Smooth muscle cell (in vitro differentiated cells): ENCODE results near the gene SRSF9. TPM values are rescaled to one million over a fixed set of nuclear protein-coding genes. Genes with fewer than 3 reads are reported as not detected.

Experiments
- DNase-seq: peaks from one replicate; lab custom pipeline; 2025; ENCODE audit not compliant: unreplicated experiment; lab: John Stamatoyannopoulos, UW
- H2AFZ ChIP-seq: fragments of 200-600 bp; sonication (generic); 2 replicates; pipeline ENCODE4 v1.6.0; 2016; ENCODE audit warnings: antibody characterized with exemption, low read depth, mild to moderate bottlenecking
- H3F3A ChIP-seq: fragments of 200-600 bp; sonication (generic); 2 replicates; pipeline ENCODE4 v1.6.0; 2017; ENCODE audit warnings: antibody characterized with exemption, low read depth
- H3K27ac ChIP-seq: fragments of 200-600 bp; sonication (generic); 2 replicates; pipeline ENCODE4 v1.5.1; 2016; ENCODE audit warnings: low read depth, mild to moderate bottlenecking
- H3K27me3 ChIP-seq: fragments of 200-600 bp; sonication (generic); 2 replicates; pipeline ENCODE4 v1.6.1; 2016; ENCODE audit warnings: low read depth, mild to moderate bottlenecking
- H3K36me3 ChIP-seq: fragments of 200-600 bp; sonication (generic); 2 replicates; pipeline ENCODE4 v1.5.1; 2016; ENCODE audit warnings: low read depth
- H3K4me1 ChIP-seq: fragments of 200-600 bp; sonication (generic); 2 replicates; pipeline ENCODE4 v1.5.1; 2016; ENCODE audit warnings: low read depth
- H3K4me2 ChIP-seq: fragments of 200-600 bp; sonication (generic); 2 replicates; pipeline ENCODE4 v1.6.0; 2016; ENCODE audit warnings: mild to moderate bottlenecking
- H3K4me3 ChIP-seq: fragments of 200-600 bp; sonication (generic); 2 replicates; pipeline ENCODE4 v1.5.1; 2016; ENCODE audit warnings: mild to moderate bottlenecking
- H3K79me2 ChIP-seq: fragments of 200-600 bp; sonication (generic); 2 replicates; pipeline ENCODE4 v1.6.0; 2016; ENCODE audit warnings: low read depth, mild to moderate bottlenecking
- H3K9ac ChIP-seq: fragments of 200-600 bp; sonication (generic); 2 replicates; pipeline ENCODE4 v1.6.0; 2016; ENCODE audit warnings: low read depth
- H3K9me3 ChIP-seq: fragments of 200-600 bp; sonication (generic); replicated peaks from 2 replicates; pipeline ENCODE4 v1.5.1; 2016; ENCODE audit warnings: low read depth
- H4K20me1 ChIP-seq: fragments of 200-600 bp; sonication (generic); 2 replicates; pipeline ENCODE4 v1.6.0; 2016; ENCODE audit warnings: low read depth
- WGBS: methylation state at CpG from one replicate; pipeline ENCODE4 v1.1.7; 2016; ENCODE audit warnings: low lambda C conversion rate; 5-methylcytosine and 5-hydroxymethylcytosine counted together
- polyA plus RNA-seq: library from polyadenylated mRNA; unstranded; fragments of >200 nt; fragmentation: Nextera tagmentation; extraction: Ambion mirVana; gene quantifications from 2 replicates; pipeline ENCODE4 v1.2.1, GENCODE V29; 2016
- total RNA-seq: library from RNA; depleted of rRNA; stranded (reverse); fragments of >200 nt; gene quantifications from 2 replicates; pipeline ENCODE4 v1.2.3, GENCODE V29; 2014
- TF ChIP-seq, protein P1 (sequence below): fragments of 200-600 bp; sonication (generic); IDR thresholded peaks from 2 replicates; pipeline ENCODE4 v1.5.1; 2017; ENCODE audit warnings: borderline replicate concordance, mild to moderate bottlenecking, antibody characterized with exemption; ENCODE audit not compliant: insufficient read depth, poor library complexity, severe bottlenecking

Gene SRSF9
- total and polyA plus RNA-seq, 2 experiments from 2014 or later, result 133 to 264 TPM

DNA sequence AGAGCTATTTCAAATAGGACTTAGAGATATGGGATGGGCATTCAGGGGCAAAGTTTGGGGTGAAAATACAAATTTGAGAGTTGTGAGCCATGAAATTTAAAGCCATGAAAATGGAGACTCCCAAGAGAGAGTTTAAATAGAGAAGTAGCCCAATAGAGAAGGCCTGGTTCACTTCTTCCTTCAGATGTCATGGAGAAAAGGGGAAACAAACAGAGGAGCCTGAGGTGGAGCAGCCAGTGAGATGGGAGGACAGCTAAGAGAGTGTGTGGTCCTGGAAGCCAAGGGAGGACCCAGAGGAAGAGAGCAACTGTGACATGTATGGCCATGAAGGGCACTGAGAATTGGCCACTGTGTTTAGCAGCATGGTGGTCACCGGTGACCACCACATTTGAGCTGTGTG, 14.1 kb upstream of the SRSF9 start:
- Histone ChIP-seq H3K27me3 (no peaks in the 10 kb centered on the region), H3F3A (no peaks in the 10 kb centered on the region), H3K9ac (no peak overlapping the region), H3K79me2 (peaks cover 3% of the 10 kb centered on the region), H3K27ac (no peak overlapping the region), H4K20me1 (no peaks in the 10 kb centered on the region), H3K4me1 (no peaks in the 10 kb centered on the region), H3K36me3 (no peaks in the 10 kb centered on the region), H3K4me2 (no peak overlapping the region), H3K9me3 (no peaks in the 10 kb centered on the region), H3K4me3 (no peak overlapping the region), H2AFZ (no peak overlapping the region)
- WGBS, result 100% methylated on average over 1 of the region's 1 CpG
- TF ChIP-seq, protein P1, sequence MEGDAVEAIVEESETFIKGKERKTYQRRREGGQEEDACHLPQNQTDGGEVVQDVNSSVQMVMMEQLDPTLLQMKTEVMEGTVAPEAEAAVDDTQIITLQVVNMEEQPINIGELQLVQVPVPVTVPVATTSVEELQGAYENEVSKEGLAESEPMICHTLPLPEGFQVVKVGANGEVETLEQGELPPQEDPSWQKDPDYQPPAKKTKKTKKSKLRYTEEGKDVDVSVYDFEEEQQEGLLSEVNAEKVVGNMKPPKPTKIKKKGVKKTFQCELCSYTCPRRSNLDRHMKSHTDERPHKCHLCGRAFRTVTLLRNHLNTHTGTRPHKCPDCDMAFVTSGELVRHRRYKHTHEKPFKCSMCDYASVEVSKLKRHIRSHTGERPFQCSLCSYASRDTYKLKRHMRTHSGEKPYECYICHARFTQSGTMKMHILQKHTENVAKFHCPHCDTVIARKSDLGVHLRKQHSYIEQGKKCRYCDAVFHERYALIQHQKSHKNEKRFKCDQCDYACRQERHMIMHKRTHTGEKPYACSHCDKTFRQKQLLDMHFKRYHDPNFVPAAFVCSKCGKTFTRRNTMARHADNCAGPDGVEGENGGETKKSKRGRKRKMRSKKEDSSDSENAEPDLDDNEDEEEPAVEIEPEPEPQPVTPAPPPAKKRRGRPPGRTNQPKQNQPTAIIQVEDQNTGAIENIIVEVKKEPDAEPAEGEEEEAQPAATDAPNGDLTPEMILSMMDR, result no peak
- DNase-seq, result no peak

DNA sequence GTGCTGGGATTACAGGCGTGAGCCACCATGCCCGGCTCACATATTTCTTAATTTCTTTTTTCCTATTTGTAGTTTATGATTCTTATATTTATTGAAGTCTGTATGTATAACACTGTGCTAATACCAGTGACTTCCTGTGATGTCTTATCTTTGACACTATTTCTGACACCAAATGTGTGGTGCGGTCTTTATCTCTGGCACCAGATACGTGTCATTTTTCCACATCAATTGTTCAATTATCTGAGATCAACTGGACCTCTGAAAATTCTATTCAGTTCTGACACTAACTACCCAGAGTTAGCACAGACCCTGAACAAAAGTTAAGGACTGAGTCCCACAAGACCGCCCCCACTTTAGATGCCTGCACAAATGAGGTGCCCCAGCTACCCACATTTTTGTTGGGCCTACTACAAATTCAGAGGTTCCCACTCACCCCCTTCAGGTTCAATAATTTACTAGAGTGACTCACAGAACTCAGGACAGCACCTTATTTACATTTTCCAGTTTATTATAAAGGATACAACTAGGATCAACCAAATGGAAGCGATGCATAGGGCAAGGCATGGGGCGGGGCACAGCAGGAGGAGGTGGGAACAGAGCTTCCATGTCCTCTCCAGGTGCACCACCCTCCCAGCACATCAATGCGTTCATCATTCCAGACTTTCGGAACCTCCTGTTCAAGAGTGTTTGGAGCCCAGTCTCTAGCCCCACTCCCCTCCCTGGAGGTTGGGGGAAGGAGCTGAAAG, 11.6 kb upstream of the SRSF9 start:
- Histone ChIP-seq H3K9me3 (no peaks in the 10 kb centered on the region), H3K4me3 (no peak overlapping the region), H3K4me1 (no peaks in the 10 kb centered on the region), H3K9ac (no peak overlapping the region), H3K79me2 (peaks cover 11% of the 10 kb centered on the region), H3K27me3 (no peaks in the 10 kb centered on the region), H3K36me3 (no peaks in the 10 kb centered on the region), H3F3A (no peaks in the 10 kb centered on the region), H4K20me1 (no peaks in the 10 kb centered on the region), H2AFZ (no peak overlapping the region), H3K4me2 (no peak overlapping the region), H3K27ac (no peak overlapping the region)
- no peak for DNase-seq
- TF ChIP-seq, protein P1, result no peak
- WGBS, result 98% methylated on average over 9 of the region's 9 CpGs

DNA sequence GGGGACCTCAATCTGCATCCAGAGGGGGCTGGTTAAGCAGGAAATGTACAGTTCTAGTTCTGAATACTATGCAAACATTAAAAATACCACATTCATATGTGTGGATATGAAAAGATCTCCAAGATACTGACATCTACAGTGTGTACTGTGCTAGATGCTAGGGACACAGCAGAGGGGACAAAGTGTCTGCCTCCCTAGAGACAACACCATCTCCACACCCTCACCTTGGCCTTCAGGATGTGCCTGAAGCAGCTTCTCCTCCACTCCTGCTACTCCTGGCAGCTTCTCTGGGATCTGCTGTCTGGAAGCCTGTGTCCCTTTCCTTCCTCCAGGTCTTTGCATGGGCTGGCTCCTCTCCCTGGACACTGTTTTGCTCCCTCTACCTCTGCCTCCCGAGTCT, 10.7 kb upstream of the SRSF9 start:
- Histone ChIP-seq H3K9me3 (no peaks in the 10 kb centered on the region), H4K20me1 (no peaks in the 10 kb centered on the region), H3F3A (no peaks in the 10 kb centered on the region), H3K9ac (no peak overlapping the region), H3K4me1 (no peaks in the 10 kb centered on the region), H3K4me2 (no peak overlapping the region), H3K27me3 (no peaks in the 10 kb centered on the region), H3K4me3 (no peak overlapping the region), H2AFZ (no peak overlapping the region), H3K27ac (no peak overlapping the region), H3K36me3 (no peaks in the 10 kb centered on the region), H3K79me2 (peaks cover 10% of the 10 kb centered on the region)
- DNase-seq, result no peak
- TF ChIP-seq, protein P1, result no peak
- WGBS, result 88% methylated on average over 1 of the region's 1 CpG

GRCh38 chr12:120479458-120479857, 9.9 kb upstream of the SRSF9 start:
- Histone ChIP-seq H4K20me1 (no peaks in the 10 kb centered on the region), H3K4me1 (no peaks in the 10 kb centered on the region), H3K9ac (no peak overlapping the region), H3K79me2 (peaks cover 11% of the 10 kb centered on the region), H3K36me3 (no peaks in the 10 kb centered on the region), H3K4me3 (no peak overlapping the region), H3K4me2 (no peak overlapping the region), H3K27me3 (no peaks in the 10 kb centered on the region), H3K27ac (no peak overlapping the region), H3F3A (no peaks in the 10 kb centered on the region), H2AFZ (no peak overlapping the region), H3K9me3 (no peaks in the 10 kb centered on the region)
- no peak for DNase-seq
- WGBS, result 79% methylated on average over 1 of the region's 1 CpG
- TF ChIP-seq, protein P1, result no peak
